ENCODE results near the gene C5orf15.
"Not testable (repeated sequence)": the region's sequence is repeated elsewhere in the genome, so short reads cannot be mapped to it uniquely, and the experiment has no call there.

Gene C5orf15

GRCh38 chr5:133963493-133964128 is 4.8 kb downstream of the C5orf15 start:
- no peak for DNase-seq (ENCODE audit: low read depth in 2 of 2)

GRCh38 chr5:133962801-133963476 is 5.5 kb downstream of the C5orf15 start:
- DNase-seq (ENCODE audit: low read depth in 2 of 2): no peak

GRCh38 chr5:133962131-133962530 is 6.3 kb downstream of the C5orf15 start:
- DNase-seq (ENCODE audit: low read depth in 2 of 2): no peak

GRCh38 chr5:133959643-133960042 is 8.8 kb downstream of the C5orf15 start:
- no peak for DNase-seq (ENCODE audit: low read depth in 2 of 2)

GRCh38 chr5:133957591-133957990 is 10.8 kb downstream of the C5orf15 start:
- DNase-seq (ENCODE audit: low read depth in 2 of 2): no peak

GRCh38 chr5:133957080-133957479 is 11.3 kb downstream of the C5orf15 start:
- no peak for DNase-seq (ENCODE audit: low read depth in 2 of 2)

GRCh38 chr5:133956196-133956595 is 12.2 kb downstream of the C5orf15 start:
- DNase-seq (ENCODE audit: low read depth in 2 of 2): not testable (repeated sequence)

- no peak for DNase-seq (ENCODE audit: low read depth in 2 of 2)
These were observed 14.8 kb downstream of the C5orf15 start for GRCh38 chr5:133953568-133954145.

- no peak for DNase-seq (ENCODE audit: low read depth in 2 of 2)
These were observed 15.5 kb downstream of the C5orf15 start for GRCh38 chr5:133952729-133953567.

- no peak for DNase-seq (ENCODE audit: low read depth in 2 of 2)
These were observed 17.4 kb downstream of the C5orf15 start for GRCh38 chr5:133950821-133951612.

- no peak for DNase-seq (ENCODE audit: low read depth in 2 of 2)
These were observed 19.7 kb downstream of the C5orf15 start for GRCh38 chr5:133948721-133949120.

- DNase-seq (ENCODE audit: low read depth in 2 of 2): no peak
These were observed 21.0 kb downstream of the C5orf15 start for GRCh38 chr5:133947431-133947841.

GRCh38 chr5:133945568-133945967 is 22.9 kb downstream of the C5orf15 start:
- DNase-seq (ENCODE audit: low read depth in 2 of 2): no peak

GRCh38 chr5:133944263-133945185 is 23.9 kb downstream of the C5orf15 start:
- DNase-seq (ENCODE audit: low read depth in 2 of 2): no peak

GRCh38 chr5:133943475-133943817 is 25.0 kb downstream of the C5orf15 start:
- no peak for DNase-seq (ENCODE audit: low read depth in 2 of 2)

- DNase-seq (ENCODE audit: low read depth in 2 of 2): no peak
These were observed 25.6 kb downstream of the C5orf15 start for GRCh38 chr5:133942614-133943474.

GRCh38 chr5:133941456-133942196 is 26.8 kb downstream of the C5orf15 start:
- no peak for DNase-seq (ENCODE audit: low read depth in 2 of 2)

GRCh38 chr5:133939668-133940067 is 28.8 kb downstream of the C5orf15 start:
- DNase-seq (ENCODE audit: low read depth in 2 of 2): no peak

GRCh38 chr5:133938929-133939328 is 29.5 kb downstream of the C5orf15 start:
- no peak for DNase-seq (ENCODE audit: low read depth in 2 of 2)
